Osteocyte (in vitro differentiated cells): ENCODE data around the gene KRTAP9-6. TPM values are rescaled to one million over a fixed set of nuclear protein-coding genes. Genes with fewer than 3 reads are reported as not detected.

Experiments
- DNase-seq: peaks from one replicate; pipeline ENCODE4 v3.0.0; 2021; ENCODE audit warnings: mixed read lengths; ENCODE audit not compliant: unreplicated experiment; ENCODE audit errors: extremely low spot score
- H3K27ac Mint-ChIP-seq: one replicate; pipeline ENCODE4 v1.8.0; 2021; ENCODE audit warnings: mild to moderate bottlenecking, mixed read lengths; ENCODE audit not compliant: unreplicated experiment
- H3K27me3 Mint-ChIP-seq: one replicate; pipeline ENCODE4 v1.8.0; 2021; ENCODE audit warnings: mixed read lengths; ENCODE audit not compliant: unreplicated experiment
- H3K36me3 Mint-ChIP-seq: one replicate; pipeline ENCODE4 v1.8.0; 2021; ENCODE audit warnings: mixed read lengths; ENCODE audit not compliant: unreplicated experiment
- H3K4me1 Mint-ChIP-seq: one replicate; pipeline ENCODE4 v1.8.0; 2021; ENCODE audit warnings: mixed read lengths; ENCODE audit not compliant: unreplicated experiment
- H3K4me3 Mint-ChIP-seq: one replicate; pipeline ENCODE4 v1.8.0; 2021; ENCODE audit warnings: mild to moderate bottlenecking, moderate library complexity, mixed read lengths; ENCODE audit not compliant: unreplicated experiment
- H3K9me3 Mint-ChIP-seq: one replicate; pipeline ENCODE4 v1.8.0; 2021; ENCODE audit warnings: mixed read lengths; ENCODE audit not compliant: unreplicated experiment
- total RNA-seq: library from RNA; stranded (reverse); gene quantifications from 2 replicates; pipeline ENCODE4 v1.2.1, GENCODE V29; 2021
- TF ChIP-seq, protein P1 (sequence below): fragments of 200-600 bp; sonication (generic); IDR thresholded peaks from 2 replicates; pipeline ENCODE4 v1.5.0; 2021; ENCODE audit warnings: antibody characterized with exemption, mild to moderate bottlenecking, moderate library complexity

The KRTAP9-6 gene
- total RNA-seq, 1 donor from 2014 or later, result not detected

DNA sequence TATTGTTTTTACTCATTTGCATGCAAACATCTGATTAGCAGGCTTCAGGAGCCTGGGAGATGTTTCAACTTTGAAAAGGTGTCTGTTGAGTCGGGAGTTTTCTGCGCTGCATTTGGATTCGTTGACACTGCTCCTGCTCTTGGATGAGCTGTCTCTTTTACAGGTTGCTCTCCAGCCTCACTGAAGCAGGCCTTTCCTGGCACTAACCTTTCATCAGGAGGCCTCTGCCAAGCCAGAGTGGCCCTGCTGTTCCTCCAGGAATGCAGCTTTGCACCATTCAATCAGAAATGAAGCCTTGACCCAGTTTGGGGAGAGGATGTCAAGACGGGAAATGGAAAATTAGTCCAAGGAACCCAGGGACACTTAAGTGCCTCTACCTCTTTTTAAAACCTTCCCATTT, 37.8 kb downstream of the KRTAP9-6 start:
- Mint-ChIP-seq H3K36me3 (no peaks in the 10 kb centered on the region), H3K9me3 (no peaks in the 10 kb centered on the region), H3K27ac (no peak overlapping the region), H3K4me1 (peaks cover 9% of the 10 kb centered on the region), H3K4me3 (no peak overlapping the region), H3K27me3 (no peaks in the 10 kb centered on the region)
- DNase-seq, result no peak
- TF ChIP-seq, protein P1, sequence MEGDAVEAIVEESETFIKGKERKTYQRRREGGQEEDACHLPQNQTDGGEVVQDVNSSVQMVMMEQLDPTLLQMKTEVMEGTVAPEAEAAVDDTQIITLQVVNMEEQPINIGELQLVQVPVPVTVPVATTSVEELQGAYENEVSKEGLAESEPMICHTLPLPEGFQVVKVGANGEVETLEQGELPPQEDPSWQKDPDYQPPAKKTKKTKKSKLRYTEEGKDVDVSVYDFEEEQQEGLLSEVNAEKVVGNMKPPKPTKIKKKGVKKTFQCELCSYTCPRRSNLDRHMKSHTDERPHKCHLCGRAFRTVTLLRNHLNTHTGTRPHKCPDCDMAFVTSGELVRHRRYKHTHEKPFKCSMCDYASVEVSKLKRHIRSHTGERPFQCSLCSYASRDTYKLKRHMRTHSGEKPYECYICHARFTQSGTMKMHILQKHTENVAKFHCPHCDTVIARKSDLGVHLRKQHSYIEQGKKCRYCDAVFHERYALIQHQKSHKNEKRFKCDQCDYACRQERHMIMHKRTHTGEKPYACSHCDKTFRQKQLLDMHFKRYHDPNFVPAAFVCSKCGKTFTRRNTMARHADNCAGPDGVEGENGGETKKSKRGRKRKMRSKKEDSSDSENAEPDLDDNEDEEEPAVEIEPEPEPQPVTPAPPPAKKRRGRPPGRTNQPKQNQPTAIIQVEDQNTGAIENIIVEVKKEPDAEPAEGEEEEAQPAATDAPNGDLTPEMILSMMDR, result no peak

DNA sequence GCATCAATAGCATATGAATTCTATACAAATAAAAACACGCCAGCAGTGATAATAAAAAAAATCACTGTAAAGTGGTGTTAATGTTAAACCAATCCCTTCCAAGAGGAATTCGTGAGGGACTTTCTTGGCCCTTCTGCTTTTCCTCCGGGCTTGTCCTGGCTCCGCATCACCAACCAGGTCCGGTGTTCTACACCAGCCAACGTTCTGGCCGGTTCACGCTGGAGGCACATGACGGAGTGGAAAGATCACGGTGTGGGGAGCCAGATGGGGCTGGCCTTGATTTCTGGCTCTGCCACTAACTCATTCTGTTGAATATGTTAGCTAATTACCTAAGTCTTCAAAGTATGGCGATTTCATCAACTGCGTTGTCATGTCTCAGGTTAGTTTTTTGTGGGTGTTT, 38.9 kb downstream of the KRTAP9-6 start:
- DNase-seq, result no peak
- no peaks in the 10 kb centered on the region for H3K9me3 Mint-ChIP-seq
- H3K4me1 Mint-ChIP-seq, result peaks cover 14% of the 10 kb centered on the region
- no peak overlapping the region for H3K27ac Mint-ChIP-seq
- no peaks in the 10 kb centered on the region for H3K27me3 Mint-ChIP-seq
- TF ChIP-seq, protein P1, result no peak
- no peak overlapping the region for H3K4me3 Mint-ChIP-seq
- no peaks in the 10 kb centered on the region for H3K36me3 Mint-ChIP-seq

DNA sequence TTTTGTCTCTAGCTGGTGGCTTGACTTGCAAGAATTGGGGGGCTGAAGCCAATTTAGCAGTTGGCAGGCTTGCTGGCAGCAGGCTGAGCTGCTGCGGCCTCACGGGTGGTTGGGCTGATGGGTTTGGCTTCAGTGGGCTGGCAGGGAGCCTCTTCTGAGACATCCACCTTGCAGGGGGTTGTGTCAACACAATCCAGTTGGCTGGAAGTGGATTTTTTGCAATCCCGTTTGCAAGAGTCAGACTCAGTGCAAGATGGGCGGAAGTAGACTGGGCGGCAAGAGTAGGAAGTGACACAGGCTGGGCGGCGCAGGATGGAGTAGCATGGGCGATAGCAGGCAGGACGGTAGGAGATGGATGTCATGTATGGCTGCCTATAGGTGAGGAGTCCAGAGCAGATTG, 42.5 kb downstream of the KRTAP9-6 start:
- peaks cover 14% of the 10 kb centered on the region for H3K4me1 Mint-ChIP-seq
- H3K36me3 Mint-ChIP-seq, result no peaks in the 10 kb centered on the region
- no peaks in the 10 kb centered on the region for H3K9me3 Mint-ChIP-seq
- TF ChIP-seq, protein P1, result no peak
- no peak overlapping the region for H3K27ac Mint-ChIP-seq
- no peak for DNase-seq
- no peak overlapping the region for H3K4me3 Mint-ChIP-seq
- H3K27me3 Mint-ChIP-seq, result no peaks in the 10 kb centered on the region

DNA sequence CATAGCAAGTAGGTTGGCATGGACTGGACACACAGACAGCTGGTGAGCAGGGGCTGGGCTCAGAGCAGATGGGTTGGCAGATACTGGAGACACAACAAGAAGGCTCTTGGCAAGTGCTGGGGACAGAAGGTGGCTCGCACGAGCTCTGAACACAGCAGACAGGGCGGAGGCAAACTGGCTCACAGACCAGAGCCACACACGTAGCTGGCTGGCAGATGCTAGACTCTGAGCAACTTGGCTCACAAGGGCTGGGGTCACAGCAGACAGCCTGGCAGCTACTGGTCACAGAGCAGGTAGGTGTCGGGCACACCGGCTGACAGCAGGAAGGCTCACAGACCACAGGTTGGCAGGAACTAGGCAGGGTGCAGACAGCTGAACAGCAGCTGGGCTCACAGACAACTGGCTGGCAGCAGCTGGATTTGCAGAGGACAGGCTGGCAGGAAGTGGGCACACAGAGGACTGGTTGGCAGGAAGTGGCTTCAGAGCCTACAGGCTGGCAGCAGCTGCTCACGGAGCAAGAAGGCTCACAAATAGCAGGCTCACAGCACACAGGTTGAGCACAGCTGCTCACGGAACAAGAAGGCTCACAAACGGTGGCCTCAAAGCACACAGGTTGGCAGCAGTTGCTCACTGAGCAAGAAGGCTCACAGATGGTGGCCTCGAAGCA, 43.2 kb downstream of the KRTAP9-6 start:
- TF ChIP-seq, protein P1, result no peak
- H3K9me3 Mint-ChIP-seq, result no peaks in the 10 kb centered on the region
- peaks cover 14% of the 10 kb centered on the region for H3K4me1 Mint-ChIP-seq
- H3K4me3 Mint-ChIP-seq, result no peak overlapping the region
- no peak overlapping the region for H3K27ac Mint-ChIP-seq
- DNase-seq, result no peak
- H3K27me3 Mint-ChIP-seq, result no peaks in the 10 kb centered on the region
- H3K36me3 Mint-ChIP-seq, result no peaks in the 10 kb centered on the region

DNA sequence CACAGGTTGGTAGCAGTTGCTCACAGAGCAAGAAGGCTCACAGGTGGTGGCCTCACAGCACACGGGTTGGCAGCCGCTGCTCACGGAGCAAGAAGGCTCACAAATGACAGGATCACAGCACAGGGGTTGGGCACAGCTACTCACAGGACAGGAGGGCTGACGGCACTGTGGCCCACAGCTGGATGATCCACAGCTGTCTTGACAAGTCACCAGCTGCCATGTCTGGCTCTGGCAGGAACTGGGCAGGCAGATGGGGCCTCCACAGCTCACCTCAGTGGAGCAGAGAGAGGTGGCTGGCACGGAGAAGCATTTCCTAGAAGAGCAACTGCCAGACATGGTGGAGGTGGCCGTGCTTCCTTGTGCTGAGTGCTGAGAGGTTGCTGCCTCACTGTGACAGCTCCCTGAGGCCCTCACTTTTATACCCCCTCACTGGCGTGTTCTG, 43.8 kb downstream of the KRTAP9-6 start, which contains the start of gene KRTAP16-1:
TSS of gene KRTAP16-1 (minus strand) at position 392 of the 442 bp plus-strand sequence. CDS start at position 336, 56 bp downstream.
- H3K27me3 Mint-ChIP-seq, result no peaks in the 10 kb centered on the region
- H3K27ac Mint-ChIP-seq, result no peak within 1 kb of the TSS
- H3K4me1 Mint-ChIP-seq, result peaks cover 14% of the 10 kb centered on the region
- no peak for DNase-seq
- no peak within 1 kb of the TSS for H3K4me3 Mint-ChIP-seq
- no peaks in the 10 kb centered on the region for H3K36me3 Mint-ChIP-seq
- H3K9me3 Mint-ChIP-seq, result no peaks in the 10 kb centered on the region
- TF ChIP-seq, protein P1, result no peak
